LNCaP clone FGC (cell line): Measurements from ENCODE around the gene YKT6.

Experiments used
- DNase-seq: peaks from one replicate; pipeline ENCODE4 v3.0.0-alpha.2; 2011; ENCODE audit warnings: low read depth
- H3K4me3 ChIP-seq: 2 replicates; pipeline ENCODE4 v1.5.1; 2011; ENCODE audit warnings: mild to moderate bottlenecking, low read depth, low read length, control low read depth
- CTCF ChIP-seq: IDR thresholded peaks from 2 replicates; pipeline ENCODE4 v1.5.1; 2012; ENCODE audit warnings: mild to moderate bottlenecking; ENCODE audit not compliant: control insufficient read depth, insufficient read depth; ENCODE audit errors: extremely low read depth

Gene YKT6

GRCh38 chr7:44183386-44183785, 17.4 kb upstream of the YKT6 start:
- no peak for TF ChIP-seq CTCF
- H3K4me3 ChIP-seq: no peak overlapping the region
- no peak for DNase-seq

GRCh38 chr7:44184206-44184872, 16.4 kb upstream of the YKT6 start:
- TF ChIP-seq CTCF: no peak
- no peak overlapping the region for H3K4me3 ChIP-seq
- DNase-seq: no peak

- no peak for TF ChIP-seq CTCF
- DNase-seq: no peak
- no peak overlapping the region for H3K4me3 ChIP-seq
Observed at GRCh38 chr7:44184873-44185446, 15.8 kb upstream of the YKT6 start.

- no peak overlapping the region for H3K4me3 ChIP-seq
- no peak for TF ChIP-seq CTCF
- no peak for DNase-seq
Observed at GRCh38 chr7:44185729-44186128, 15.0 kb upstream of the YKT6 start.

GRCh38 chr7:44186736-44187135, 14.0 kb upstream of the YKT6 start:
- no peak overlapping the region for H3K4me3 ChIP-seq
- no peak for TF ChIP-seq CTCF
- DNase-seq: no peak

GRCh38 chr7:44187636-44188416, 13.0 kb upstream of the YKT6 start:
- DNase-seq: no peak
- H3K4me3 ChIP-seq: no peak overlapping the region
- no peak for TF ChIP-seq CTCF
